Measurements from ENCODE around the gene TIMM13. TPM values are rescaled to one million over a fixed set of nuclear protein-coding genes. Genes with fewer than 3 reads are reported as not detected.
A peak's percentile ranks its signal among the peaks of the same experiment; 100 is the strongest.

Gene TIMM13
- total RNA-seq, 1 donor from 2014 or later = 22.3 TPM

GRCh38 chr19:2382530-2383222 lies 44.7 kb downstream of the TIMM13 start:
- no peaks in the 10 kb centered on the region for H4K20me1 ChIP-seq (ENCODE audit: low read depth)
- Mint-ChIP-seq H3K27ac (no peak overlapping the region), H3K27me3 (ENCODE audit: insufficient read depth, low read depth) (peaks cover 26% of the 10 kb centered on the region), H3K4me3 (peak overlapping the region; percentile 6), H3K9me3 (peaks cover 25% of the 10 kb centered on the region), H3K4me1 (peaks cover 30% of the 10 kb centered on the region), H3K36me3 (peaks cover 2% of the 10 kb centered on the region)
- H3K9me3 ChIP-seq (ENCODE audit: low read depth) = no peaks in the 10 kb centered on the region
- no peak overlapping the region for H3K4me2 ChIP-seq
- H3K27ac ChIP-seq = no peak overlapping the region
- no peak overlapping the region for H3K4me3 ChIP-seq
- H3K9ac ChIP-seq = no peak overlapping the region
- TF ChIP-seq EZH2 (IDR thresholded peaks at IDR 0.05) (no peak), EZH2phosphoT487 (IDR thresholded peaks at IDR 0.05) (no peak)
- TF ChIP-seq, protein P1, sequence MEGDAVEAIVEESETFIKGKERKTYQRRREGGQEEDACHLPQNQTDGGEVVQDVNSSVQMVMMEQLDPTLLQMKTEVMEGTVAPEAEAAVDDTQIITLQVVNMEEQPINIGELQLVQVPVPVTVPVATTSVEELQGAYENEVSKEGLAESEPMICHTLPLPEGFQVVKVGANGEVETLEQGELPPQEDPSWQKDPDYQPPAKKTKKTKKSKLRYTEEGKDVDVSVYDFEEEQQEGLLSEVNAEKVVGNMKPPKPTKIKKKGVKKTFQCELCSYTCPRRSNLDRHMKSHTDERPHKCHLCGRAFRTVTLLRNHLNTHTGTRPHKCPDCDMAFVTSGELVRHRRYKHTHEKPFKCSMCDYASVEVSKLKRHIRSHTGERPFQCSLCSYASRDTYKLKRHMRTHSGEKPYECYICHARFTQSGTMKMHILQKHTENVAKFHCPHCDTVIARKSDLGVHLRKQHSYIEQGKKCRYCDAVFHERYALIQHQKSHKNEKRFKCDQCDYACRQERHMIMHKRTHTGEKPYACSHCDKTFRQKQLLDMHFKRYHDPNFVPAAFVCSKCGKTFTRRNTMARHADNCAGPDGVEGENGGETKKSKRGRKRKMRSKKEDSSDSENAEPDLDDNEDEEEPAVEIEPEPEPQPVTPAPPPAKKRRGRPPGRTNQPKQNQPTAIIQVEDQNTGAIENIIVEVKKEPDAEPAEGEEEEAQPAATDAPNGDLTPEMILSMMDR (IDR thresholded peaks at IDR 0.05) = no peak
- H3K27me3 ChIP-seq = no peaks in the 10 kb centered on the region
- H3K4me1 ChIP-seq = no peaks in the 10 kb centered on the region
- peaks cover 5% of the 10 kb centered on the region for H3F3A ChIP-seq (ENCODE audit: low read depth)
- no peak for DNase-seq (ENCODE audit: low spot score)
- H3K36me3 ChIP-seq = no peaks in the 10 kb centered on the region
- H2AFZ ChIP-seq (replicated peaks) = no peak overlapping the region
- H3K79me2 ChIP-seq (ENCODE audit: low read depth) = no peaks in the 10 kb centered on the region

DNA sequence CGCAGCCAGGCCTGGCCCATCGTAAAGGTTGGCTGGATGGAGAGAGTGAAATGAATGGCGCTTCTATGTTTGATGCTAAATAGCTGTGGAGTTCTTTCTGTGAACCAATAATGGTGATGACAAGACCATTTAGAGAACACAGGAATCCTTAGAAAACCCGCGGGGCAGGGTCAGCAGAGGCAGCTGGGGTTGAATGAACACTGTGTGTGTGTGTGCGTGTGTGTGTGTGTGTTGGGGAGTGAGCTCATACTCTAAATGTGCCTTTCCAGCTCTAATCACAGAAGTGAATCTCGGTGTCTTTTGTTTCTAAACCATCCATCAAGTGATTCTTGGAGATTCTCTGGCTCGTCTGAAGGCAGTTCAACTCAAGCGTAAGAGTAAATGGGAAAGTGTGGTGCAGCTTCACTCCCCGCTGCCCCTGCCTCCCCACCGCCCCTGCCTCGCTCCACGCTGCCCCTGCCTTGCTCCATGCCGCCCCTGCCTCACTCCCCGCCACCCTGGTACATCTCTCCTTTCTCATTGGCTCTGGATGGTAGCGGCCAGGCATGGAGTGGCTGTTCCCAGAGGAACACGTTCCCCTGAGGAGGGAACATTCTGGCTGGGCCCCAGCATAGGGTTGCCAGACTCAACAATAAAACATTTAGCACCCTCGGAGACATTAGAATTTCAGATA lies 46.1 kb downstream of the TIMM13 start:
- Histone ChIP-seq H3K27ac (no peak overlapping the region), H3K79me2 (ENCODE audit: low read depth) (no peaks in the 10 kb centered on the region), H3K27me3 (no peaks in the 10 kb centered on the region), H3K9me3 (ENCODE audit: low read depth) (no peaks in the 10 kb centered on the region), H3K36me3 (no peaks in the 10 kb centered on the region), H3F3A (ENCODE audit: low read depth) (peaks cover 5% of the 10 kb centered on the region), H3K4me3 (no peak overlapping the region), H3K9ac (no peak overlapping the region), H3K4me2 (no peak overlapping the region), H2AFZ (replicated peaks) (peak overlapping the region; percentile 18), H4K20me1 (ENCODE audit: low read depth) (no peaks in the 10 kb centered on the region), H3K4me1 (no peaks in the 10 kb centered on the region)
- Mint-ChIP-seq H3K27ac (peak overlapping the region; percentile 83), H3K9me3 (peaks cover 25% of the 10 kb centered on the region), H3K4me3 (peak overlapping the region; percentile 39), H3K27me3 (ENCODE audit: insufficient read depth, low read depth) (peaks cover 28% of the 10 kb centered on the region), H3K36me3 (peaks cover 2% of the 10 kb centered on the region), H3K4me1 (peaks cover 32% of the 10 kb centered on the region)
- TF ChIP-seq EZH2 (IDR thresholded peaks at IDR 0.05) = no peak
- TF ChIP-seq EZH2phosphoT487 (IDR thresholded peaks at IDR 0.05) = no peak
- TF ChIP-seq, protein P1 (IDR thresholded peaks at IDR 0.05) = no peak
- DNase-seq (ENCODE audit: low spot score) = peak; percentile 43

GRCh38 chr19:2380567-2380966 lies 46.8 kb downstream of the TIMM13 start:
- Mint-ChIP-seq H3K4me3 (peak overlapping the region; percentile 39), H3K27ac (peak overlapping the region; percentile 52), H3K27me3 (ENCODE audit: insufficient read depth, low read depth) (peaks cover 26% of the 10 kb centered on the region), H3K9me3 (peaks cover 25% of the 10 kb centered on the region), H3K36me3 (peaks cover 2% of the 10 kb centered on the region), H3K4me1 (peaks cover 32% of the 10 kb centered on the region)
- DNase-seq (ENCODE audit: low spot score) = no peak
- Histone ChIP-seq H3K36me3 (no peaks in the 10 kb centered on the region), H3K27me3 (no peaks in the 10 kb centered on the region), H2AFZ (replicated peaks) (no peak overlapping the region), H3K4me1 (no peaks in the 10 kb centered on the region), H3F3A (ENCODE audit: low read depth) (peaks cover 5% of the 10 kb centered on the region), H3K79me2 (ENCODE audit: low read depth) (no peaks in the 10 kb centered on the region), H3K4me2 (no peak overlapping the region), H3K27ac (no peak overlapping the region), H3K9ac (no peak overlapping the region), H4K20me1 (ENCODE audit: low read depth) (no peaks in the 10 kb centered on the region), H3K9me3 (ENCODE audit: low read depth) (no peaks in the 10 kb centered on the region), H3K4me3 (no peak overlapping the region)
- TF ChIP-seq EZH2 (IDR thresholded peaks at IDR 0.05) (no peak), EZH2phosphoT487 (IDR thresholded peaks at IDR 0.05) (no peak)
- TF ChIP-seq, protein P1 (IDR thresholded peaks at IDR 0.05) = no peak
